Fibroblast of skin of left quadriceps (primary cell): ENCODE results near the gene CCDC178.
"Not testable (repeated sequence)": the region's sequence is repeated elsewhere in the genome, so short reads cannot be mapped to it uniquely, and the experiment has no call there.

Experiments used
- DNase-seq, 2 experiments: peaks; one replicate each; pipeline ENCODE4 v3.0.0-alpha.2; 2013; ENCODE audit warnings: low read depth in 2 of 2

CCDC178 gene, protein sequence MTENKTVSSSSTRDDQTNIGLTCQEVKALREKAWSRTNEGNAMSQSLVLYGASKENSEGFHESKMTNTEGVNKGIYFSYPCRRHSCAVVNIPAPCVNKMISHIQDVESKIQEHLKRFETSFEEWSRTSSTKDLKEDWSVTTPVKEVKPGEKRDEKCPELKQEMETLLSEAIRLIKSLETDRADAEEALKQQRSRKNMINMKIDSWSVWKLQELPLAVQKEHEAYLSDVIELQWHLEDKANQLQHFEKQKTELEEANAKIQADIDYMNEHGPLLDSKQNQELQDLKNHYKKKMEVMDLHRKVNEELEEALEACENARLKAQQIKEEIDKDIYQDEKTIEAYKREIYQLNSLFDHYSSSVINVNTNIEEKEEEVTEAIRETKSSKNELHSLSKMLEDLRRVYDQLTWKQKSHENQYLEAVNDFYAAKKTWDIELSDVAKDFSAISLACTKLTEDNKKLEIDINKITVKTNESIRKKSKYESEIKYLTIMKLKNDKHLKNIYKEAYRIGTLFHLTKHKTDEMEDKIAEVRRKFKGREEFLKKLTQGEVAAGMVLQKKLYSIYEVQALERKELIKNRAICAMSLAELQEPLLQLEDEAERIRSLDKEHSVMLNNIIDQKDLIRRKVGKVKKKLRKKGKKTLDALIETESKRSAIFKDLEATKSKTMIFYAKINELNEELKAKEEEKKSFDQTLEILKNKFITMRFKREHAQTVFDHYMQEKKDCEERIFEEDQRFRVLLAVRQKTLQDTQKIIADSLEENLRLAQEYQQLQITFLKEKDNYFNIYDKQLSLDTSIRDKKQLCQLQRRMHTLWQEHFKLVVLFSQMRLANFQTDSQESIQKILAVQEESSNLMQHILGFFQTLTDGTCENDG

DNA sequence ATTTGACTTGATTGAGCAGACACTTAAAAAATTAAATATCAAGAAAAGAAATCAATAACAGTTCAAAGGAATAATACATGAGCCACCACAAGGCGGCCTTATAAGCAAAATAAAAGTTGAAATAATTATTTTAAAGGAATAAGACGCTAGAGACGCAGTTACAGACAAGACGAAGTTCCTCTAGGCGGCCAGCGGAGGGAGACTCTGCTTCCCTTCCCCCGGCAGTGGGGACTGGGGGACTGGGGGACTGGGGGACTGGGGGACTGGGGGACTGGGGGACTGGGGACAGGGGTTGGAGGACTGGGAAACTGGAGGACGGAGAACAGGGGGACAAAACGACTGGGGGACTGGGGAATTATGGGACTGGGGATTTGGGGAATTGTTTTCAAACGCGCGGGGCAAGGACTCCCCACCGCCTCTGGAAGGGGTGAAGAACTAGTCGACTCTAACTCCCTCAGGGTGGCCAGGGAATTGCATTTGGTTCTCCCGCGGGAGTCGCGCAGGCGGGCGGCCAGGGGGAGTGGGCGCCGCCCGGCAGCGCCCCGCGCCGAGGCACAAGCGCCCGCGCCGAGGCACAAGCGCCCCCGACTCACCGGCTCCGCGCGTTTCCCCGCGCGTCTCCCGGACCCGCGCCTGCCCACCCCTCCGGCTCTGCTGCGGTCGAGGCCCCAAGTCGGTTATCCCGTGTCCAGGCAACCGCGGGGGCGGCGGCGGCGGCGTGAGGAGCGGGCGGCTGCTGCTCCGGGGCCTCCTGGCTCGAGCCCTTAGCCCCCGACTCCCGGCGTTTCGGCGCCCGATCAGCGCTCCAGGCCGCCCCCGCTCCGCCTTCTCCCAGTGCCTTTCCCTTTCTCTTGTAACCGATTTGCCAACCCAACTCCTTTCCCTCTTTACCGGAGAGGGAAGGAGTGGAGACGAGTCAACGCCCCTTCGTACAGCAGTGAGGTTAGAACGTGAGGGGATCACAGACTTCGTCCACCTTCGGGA lies at the start of gene CCDC178:
CCDC178 (minus strand) TSS at position 662 of the 984 bp plus-strand sequence. CDS start 28,633 bp downstream, outside the sequence.
- DNase-seq = peak; percentile 53 to 54

DNA sequence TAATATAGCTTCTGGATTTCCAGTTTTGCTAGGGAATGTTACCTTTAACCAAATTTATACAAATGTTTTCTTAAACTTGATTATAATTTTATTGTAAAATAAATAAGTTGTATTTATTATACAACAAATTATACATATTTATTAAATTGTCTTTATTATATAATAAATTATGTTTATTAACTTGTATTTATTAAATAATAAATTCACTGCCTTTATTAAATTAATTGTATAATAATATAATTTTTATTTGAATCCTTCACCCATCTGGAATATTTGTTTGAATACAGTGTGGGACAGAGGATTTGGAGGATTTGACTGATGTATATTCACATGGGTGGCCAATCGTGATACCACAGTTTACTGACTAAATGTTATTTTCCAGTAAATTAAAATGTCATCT lies 43.4 kb upstream of the CCDC178 start:
- no peak for DNase-seq

DNA sequence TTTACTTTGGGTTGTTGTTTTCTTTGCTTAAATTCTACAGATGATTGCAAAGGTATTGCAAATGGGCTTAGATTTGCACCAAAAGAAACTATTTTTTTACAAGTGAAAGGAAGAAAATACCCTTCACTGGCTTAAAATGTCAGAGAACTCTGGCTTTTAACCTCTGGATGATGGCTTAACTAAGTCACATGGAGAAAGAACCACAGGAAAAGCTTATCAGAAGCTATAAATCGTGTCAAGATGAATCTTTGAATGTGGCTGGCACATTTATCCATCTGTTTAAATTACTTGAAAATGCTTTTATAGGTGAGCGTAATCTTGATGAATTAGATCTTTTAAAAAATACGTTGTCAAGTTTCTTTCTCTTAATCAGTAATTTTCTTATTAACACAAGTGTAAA lies 32.0 kb upstream of the CCDC178 start:
- DNase-seq = no peak

DNA sequence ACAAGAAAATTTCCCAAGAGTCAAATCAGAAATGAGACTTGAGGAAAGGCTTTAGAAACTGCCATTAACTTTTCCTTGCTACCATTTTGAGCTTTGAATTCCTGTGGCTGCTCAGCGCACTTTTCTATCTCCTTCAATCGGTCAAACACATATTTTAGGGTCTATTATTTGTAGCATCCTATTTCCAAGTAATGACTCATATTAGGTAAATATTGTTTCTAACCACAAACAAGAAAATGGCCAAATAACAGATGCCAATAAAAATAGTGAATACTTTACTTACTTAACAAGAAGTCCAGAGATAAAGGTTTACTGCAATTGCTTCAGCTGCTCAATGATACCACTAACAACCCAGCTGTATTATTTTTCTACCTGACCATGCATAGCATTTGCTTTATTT lies 29.7 kb upstream of the CCDC178 start:
- DNase-seq = peak; percentile 10 to 11

DNA sequence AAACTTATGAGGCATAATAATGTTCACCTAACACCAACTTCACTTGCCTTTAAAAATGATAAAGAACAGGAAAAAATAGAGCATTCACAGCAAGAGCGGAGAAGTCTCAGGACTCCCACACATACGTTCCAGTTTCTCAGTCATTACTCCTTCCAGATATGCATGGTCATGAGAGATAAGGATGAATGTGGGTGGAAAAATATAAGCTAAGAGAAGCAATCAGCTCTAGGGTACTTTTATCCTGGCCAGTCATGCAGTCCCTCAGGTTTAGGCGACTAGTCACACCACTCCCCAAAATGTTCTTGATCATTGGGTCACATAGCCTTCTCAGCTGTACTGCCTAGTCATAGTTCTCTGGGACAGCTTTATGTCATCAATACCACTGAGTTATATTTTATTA lies 29.2 kb upstream of the CCDC178 start:
- no peak for DNase-seq

DNA sequence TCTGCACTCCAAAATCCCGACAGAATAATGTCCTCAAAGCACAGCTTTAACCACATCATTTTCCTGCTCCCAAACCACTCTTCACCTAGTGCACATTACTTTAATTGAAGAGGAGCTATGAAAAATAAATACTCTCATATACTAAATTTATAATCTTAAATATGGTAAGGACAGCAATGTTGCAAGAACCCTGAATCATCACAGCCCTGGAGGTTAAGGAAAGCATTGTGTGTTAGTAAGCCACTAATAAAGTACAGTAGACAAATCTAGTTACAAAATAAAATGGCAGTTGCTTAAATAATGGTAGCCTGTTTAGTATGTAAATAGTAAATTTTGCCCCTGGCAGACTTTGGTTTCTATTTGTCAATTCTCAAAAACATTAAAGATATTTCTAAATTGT lies 27.0 kb upstream of the CCDC178 start:
- DNase-seq = no peak

DNA sequence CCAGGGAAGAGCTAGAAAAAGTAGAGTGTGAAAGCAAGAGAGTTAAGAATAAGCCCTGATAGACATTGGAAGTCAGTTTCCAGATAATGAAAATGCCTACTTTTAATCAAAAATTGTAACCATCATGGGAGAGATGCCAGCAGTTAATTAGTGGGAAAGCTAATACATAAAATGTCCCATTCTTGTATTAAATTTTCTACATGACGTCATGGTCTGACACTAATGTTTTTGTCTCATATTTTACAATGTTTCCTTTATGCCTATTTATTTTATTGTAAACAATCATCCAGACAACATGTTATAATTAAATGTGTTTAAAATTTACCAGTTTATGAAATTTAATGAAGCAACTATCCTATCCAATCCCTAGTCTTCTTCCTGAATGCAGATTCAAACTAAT lies 26.3 kb upstream of the CCDC178 start:
- no peak for DNase-seq

DNA sequence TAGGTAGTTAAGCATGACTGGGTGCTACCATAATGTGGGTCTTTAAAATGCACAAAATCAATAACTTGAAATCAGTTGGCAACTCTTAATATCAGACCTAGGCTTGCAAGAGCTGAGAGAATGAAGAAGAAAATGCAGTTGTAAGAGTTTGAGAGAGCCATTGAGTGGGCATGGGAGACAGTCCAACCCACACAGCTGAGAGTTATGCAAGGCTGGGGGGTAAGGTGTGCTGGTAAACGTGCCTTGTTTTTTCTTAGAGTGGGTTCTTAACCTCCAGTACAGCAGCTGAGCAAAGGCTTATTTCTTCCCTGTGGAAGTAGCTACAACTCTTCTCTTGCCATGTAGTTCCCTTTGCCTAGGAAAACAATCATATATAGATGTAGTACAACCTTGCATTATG lies 20.2 kb upstream of the CCDC178 start:
- no peak for DNase-seq

DNA sequence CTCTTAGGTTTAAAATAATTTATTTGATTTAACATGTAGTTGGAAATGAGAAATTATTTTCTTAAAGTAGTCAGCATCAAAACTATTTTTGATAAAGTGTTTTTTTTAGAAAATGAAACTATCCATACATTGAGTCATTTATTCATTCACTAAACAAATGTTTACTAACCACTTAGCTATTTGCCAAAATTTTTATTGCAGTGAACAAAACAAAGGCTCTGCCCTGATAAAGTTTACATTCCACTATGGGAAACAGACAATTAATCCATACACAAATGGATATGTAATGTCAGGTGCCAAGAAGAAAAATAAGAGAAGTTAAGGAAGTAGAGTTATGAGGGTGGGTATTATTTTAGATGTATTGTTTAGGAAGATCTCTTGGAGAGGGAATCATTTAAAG lies 19.1 kb upstream of the CCDC178 start:
- no peak for DNase-seq

DNA sequence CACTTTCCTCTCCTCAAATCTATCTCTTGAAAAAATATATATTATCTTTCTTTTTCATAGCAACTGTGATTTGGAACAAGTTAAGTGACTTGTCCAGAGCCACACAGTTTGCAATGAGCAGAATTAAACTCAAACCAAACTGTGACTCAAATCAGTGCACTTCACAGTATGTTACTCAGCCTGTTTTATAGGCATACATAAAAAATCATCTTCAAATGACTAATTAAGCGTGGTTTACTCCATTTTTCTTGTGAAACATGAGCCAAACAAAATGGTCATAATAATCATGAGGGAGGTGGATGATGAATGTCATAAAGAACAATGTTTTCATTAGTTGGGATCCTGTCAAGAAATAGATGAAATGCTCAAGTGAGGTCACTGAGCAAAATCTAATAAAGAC lies 6.1 kb upstream of the CCDC178 start:
- DNase-seq = no peak

DNA sequence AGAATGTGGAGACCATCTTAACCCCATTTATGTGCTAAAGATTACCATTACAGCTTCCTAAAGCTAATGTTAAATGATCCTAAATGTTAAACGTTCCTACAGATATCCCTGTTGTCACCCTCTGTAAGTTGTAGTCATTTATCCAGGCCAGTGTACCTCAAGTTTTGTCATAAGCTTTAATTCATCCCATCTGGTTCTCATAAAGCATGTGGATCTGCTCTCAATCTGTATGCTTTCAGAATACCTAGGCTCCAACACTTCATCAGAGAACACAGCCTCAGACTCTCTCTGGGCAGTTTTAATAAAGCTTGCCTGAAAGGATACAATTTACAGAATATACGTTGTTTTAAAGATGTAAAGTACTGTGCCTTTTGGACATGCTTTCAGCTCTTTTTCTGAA lies 4.2 kb upstream of the CCDC178 start:
- no peak for DNase-seq

DNA sequence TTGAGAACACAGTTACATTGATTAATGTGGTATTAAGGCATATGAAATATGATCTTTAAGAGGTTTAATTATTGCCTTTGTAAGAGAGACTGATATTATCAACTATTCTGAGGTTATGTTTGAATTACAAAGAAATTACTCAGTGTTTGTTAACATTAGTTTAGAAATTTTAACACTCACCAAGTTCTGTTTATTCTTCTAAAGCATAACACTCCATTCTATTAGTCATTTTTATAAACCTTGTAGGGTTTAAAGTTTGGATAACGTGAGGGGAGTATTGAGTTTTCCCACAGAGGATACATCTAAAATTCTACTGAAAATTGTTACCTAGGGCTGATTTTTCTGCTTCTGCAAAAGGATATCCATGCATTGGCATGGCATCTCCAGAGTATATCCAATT lies 7.7 kb downstream of the CCDC178 start:
- no peak for DNase-seq

DNA sequence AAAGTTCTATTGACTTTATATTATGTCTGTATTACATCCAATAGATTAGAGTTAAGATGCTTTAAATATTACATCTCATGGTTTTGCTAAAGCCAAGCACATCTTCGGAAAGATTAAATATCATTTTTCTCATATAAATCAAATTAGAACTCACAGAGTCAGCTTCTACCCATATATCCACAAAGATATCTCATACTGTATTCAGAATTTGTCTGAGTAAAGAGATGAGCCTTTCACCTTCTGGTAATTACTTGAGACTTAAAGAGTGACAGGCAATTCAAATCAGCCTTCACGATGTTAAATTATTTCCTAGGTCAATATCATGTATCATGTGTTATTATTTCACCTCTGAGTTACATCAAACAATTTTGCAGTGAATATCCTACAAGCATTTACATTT lies 13.0 kb downstream of the CCDC178 start:
- no peak for DNase-seq

DNA sequence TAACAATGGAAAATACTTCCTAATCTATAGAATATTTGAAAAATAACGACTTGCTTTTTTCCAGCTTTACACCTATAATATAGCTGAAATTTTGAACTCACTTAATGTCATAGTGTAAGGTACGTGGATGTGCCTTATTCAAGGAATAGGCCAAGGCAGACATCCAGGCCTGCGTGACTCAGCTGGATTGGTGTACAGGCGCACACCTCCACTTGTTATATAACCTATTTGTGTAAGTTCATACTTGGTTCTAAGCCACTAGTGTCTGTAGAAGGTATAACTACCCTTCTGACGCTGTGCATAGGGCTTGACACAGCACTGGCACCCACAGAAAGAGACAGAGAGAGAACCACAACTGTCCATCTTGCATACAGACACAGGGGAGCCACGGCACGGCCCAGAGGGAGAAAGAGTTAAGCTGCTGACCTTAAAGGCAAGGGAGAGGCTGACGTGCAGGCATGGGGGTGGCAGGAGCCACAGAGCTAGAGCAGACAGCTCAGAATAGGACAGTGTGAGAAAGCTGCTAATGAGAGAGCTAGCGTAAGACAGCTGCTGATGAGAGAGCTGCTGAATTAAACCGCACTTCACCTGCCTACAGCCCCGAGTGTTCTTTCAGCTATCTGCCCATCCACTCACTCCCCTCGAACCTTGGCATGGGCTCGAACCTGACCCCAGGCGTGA lies 16.1 kb downstream of the CCDC178 start:
- DNase-seq = no peak

DNA sequence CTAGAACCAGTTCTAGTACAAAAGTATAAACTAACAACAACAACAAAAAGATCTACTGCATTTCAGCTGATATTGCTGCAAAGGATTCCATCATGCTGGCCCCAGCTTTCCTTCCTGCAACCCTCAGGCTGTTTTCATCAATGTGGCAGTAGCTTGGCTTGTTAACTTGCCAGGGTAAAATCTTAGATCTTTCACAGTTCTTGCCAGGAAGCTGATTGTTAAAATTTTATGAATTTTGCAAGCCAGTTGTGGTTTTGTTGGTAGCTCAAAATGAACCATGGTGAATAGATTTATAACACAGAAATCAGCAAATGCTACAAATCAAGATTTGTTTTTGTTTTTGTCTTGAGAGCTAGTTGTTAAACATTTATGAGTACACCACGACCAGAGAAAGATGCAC lies 19.3 kb downstream of the CCDC178 start:
- DNase-seq = no peak

DNA sequence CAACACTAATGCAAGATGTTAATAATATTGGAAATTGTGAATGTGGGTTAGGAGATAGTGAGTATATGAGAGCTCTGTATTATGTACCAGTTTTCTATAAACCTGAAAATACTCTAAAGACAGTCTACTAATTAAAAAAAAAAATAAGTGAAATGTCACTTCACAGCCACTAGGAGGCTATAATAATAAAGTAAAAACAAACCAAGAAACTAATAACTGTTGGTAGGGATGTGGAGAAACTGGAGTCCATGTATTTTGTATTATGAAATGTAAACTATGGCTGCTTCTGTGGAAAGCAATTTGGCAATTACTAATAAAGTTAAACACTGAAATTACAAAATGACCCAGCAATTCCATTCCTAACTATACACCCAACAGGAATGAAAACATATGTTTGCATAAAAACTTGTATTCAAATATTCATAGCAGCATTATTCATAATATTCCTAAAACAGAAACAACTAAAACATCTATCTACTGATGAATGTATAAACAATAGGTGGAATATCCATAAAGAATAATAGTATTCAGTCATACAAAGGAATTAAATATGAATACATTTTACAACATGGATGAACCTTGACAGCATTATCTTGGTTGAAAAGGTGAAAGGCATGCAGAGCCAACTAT lies 36.2 kb downstream of the CCDC178 start:
- DNase-seq = no peak

DNA sequence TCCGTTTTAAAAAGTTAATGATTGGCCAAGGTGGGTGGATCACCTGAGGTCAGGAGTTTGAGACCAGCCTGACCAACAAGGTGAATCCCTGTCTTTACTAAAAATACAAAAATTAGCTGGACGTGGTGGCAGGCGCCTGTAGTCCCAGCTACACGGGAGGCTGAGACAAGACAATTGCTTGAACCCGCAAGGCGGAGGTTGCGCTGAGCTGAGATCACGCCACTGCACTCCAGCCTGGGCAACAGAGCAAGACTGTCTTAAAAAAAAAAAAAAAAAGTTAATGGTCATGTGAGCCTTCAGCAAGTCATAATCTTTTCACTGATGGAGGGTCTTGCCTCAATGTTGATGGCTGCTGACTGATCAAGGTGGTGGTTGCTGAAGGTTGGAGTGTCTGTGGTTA lies 41.6 kb downstream of the CCDC178 start:
- not testable (repeated sequence) for DNase-seq

DNA sequence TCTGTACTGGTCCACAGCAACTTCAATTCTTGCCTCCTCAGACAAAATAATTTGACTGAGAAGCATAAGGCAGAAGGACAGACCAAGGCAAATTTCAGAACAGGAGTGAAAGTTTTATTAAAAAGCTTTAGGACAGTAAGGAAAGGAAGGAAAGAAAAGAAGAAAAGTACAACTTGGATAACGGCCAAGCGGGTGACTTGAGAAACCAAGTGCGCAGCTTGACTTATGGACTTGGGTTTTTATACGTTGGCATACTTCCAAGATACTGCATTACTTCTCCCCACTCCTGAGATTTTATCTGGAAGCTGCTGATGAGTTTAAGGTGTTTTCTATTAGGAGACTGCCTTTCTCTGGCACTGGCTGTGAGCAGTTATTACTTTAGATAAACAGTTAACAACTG lies 64.7 kb downstream of the CCDC178 start:
- no peak for DNase-seq

DNA sequence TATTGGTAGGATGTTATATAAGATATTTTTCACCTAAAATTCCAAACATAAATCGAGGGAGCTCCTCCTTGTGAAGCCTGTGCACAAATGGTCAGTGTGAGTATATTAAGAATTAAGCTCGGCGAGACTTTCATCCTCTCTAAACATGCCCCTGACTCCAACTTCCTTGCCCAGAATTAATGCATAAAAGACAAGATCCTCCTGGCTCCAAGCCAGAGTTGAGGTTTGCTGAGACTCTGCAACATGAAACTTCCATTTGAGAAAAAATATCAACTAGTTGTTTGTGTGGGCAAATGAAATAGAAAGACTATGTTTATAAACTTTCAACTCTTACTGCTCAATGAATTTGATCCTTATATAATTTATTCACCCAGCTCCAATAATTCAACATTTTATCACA lies 68.1 kb downstream of the CCDC178 start:
- peak; percentile 1 to 3 for DNase-seq

DNA sequence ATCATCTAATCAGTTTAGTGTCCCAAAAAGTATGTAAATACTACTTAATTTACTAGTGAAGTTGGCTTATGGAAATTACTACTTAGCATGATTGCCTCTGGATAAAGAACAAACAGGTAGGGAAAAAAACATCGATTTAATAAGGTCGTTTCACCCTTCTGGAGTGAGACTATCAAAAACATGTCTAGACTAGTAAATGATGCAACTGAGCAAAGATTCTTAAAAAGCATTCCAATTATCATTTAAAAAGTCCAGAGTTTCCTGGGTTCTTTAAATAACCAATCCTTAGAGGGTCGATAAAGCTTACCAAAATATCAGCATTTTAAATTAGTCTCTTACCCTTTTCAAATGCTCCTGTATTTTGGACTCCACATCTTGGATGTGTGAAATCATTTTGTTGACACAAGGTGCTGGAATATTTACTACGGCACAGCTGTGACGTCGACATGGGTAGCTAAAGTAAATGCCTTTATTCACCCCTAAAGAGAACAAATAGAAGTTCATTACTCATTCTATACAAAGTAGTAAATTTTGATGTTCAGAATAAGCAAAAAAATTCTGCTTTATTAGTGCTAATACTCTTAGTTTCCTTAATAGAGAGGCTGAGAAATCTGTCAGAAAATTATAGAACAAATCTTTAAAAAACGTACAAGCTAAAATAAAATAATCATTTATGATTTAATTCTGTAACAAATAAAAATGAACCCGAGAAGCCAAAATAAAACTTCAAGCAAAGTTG lies 70.6 kb downstream of the CCDC178 start:
- no peak for DNase-seq
